Adrenal gland (tissue), 12 donors: ENCODE data around the gene SRSF9. TPM values are rescaled to one million over a fixed set of nuclear protein-coding genes. Genes with fewer than 3 reads are reported as not detected.

ENCODE experiments used
- DNase-seq, 7 donors: peaks; one replicate each; pipeline ENCODE4 v3.0.0-alpha.2; 2019 to 2020
- H3K27ac ChIP-seq, 5 donors: fragments of 200-600 bp; sonication (generic) in 4 of 5; 1 replicate in 3 of 5; 2 replicates in 2 of 5; pipeline versions ENCODE4 v1.5.1 to v1.8.0; 2016 to 2020; ENCODE audit warnings: mild to moderate bottlenecking in 1 of 5
- H3K27me3 ChIP-seq: fragments of 200-600 bp; 2 replicates; pipeline ENCODE4 v1.8.0; 2021
- H3K36me3 ChIP-seq, 2 donors: fragments of 200-600 bp; replicated peaks in 1 of 2; 1 replicate in 1 of 2; 2 replicates in 1 of 2; pipeline versions ENCODE4 v1.5.1 to v1.8.0; 2018 to 2022
- H3K4me1 ChIP-seq, 2 donors: fragments of 200-600 bp; replicated peaks in 1 of 2; 1 replicate in 1 of 2; 2 replicates in 1 of 2; pipeline versions ENCODE4 v1.5.1 to v1.8.0; 2018 to 2021
- H3K4me3 ChIP-seq, 4 donors: fragments of 200-600 bp; sonication (generic) in 3 of 4; one replicate each; pipeline ENCODE4 v1.5.1; 2016 to 2018
- H3K9me3 ChIP-seq, 3 donors: fragments of 200-600 bp; sonication (generic) in 1 of 3; replicated peaks in 1 of 3; 1 replicate in 2 of 3; 2 replicates in 1 of 3; pipeline versions ENCODE4 v1.5.1 to v1.8.0; 2016 to 2021
- CTCF ChIP-seq, 6 experiments: fragments of 450-650 bp in 4 of 6; fragments of 200-600 bp in 2 of 6; sonication (generic) in 1 of 6; IDR thresholded peaks; 1 replicate in 5 of 6; 2 replicates in 1 of 6; pipeline versions ENCODE4 v1.5.1 to v1.8.0; 2016 to 2021; ENCODE audit warnings: antibody characterized with exemption in 6 of 6, mild to moderate bottlenecking in 2 of 6, moderate library complexity in 1 of 6
- POLR2A ChIP-seq, 2 donors: fragments of 450-650 bp; IDR thresholded peaks; one replicate each; pipeline ENCODE4 v1.6.1; 2017; ENCODE audit warnings: antibody characterized with exemption in 2 of 2, mild to moderate bottlenecking in 2 of 2, moderate library complexity in 1 of 2
- WGBS, 4 donors: extraction: QIAGEN DNeasy Blood & Tissue Kit in 2 of 4; methylation state at CpG; one replicate each; pipeline versions ENCODE4 v1.1.5 to v1.1.7; 2013 to 2017; 5-methylcytosine and 5-hydroxymethylcytosine counted together
- intact Hi-C, 2 donors: fragments of 100-400 bp; cut with DNase I; formaldehyde crosslinking; loops; one replicate each; pipeline versions ENCODE4 v1.14.1 to v1.15.0; 2022 to 2023
- polyA plus RNA-seq, 3 donors: library from polyadenylated mRNA; stranded (reverse); fragments of 200-250 nt in 2 of 3; fragments of 350-450 nt in 1 of 3; fragmentation: Illumina TruSeq in 1 of 3; extraction: RNeasy Lipid Tissue Mini Kit (QIAGEN cat#74804) in 1 of 3; gene quantifications; one replicate each; pipeline ENCODE4 v1.2.3, GENCODE V29; 2013 to 2014
- total RNA-seq, 9 donors: library from RNA; depleted of rRNA in 4 of 9; stranded (reverse); fragments of >200 nt in 4 of 9; fragments of 120-200 nt in 1 of 9; fragmentation: NEBNext Ultra II Directional in 1 of 9; extraction: Animal tissue kit (Norgen Biotek cat#: 25700) in 1 of 9; gene quantifications; one replicate each; pipeline versions ENCODE4 v1.1.0 to v1.2.4, GENCODE V29; 2013 to 2023
- donor health status: healthy with polysubstance abuse.
- donor health status: Bipolar disorder and iron deficiency.
- donor health status: DM: yes; HTN: yes; CAD: no.
- donor health status: DM: no; HTN: no; CAD: no.
- donor health status: DM: no; HTN: no; CAD: no.
- donor health status: DM: yes; HTN: yes; CAD: no.

SRSF9 gene
- total and polyA plus RNA-seq, 12 donors = 55.5 to 206 (median 112) TPM

GRCh38 chr12:120432772-120433525 lies 36.6 kb downstream of the SRSF9 start:
- H3K4me3 ChIP-seq = no peak overlapping the region
- 53 to 61% (median 57%) methylated on average over 10 of the region's 10 CpGs for WGBS, 4 donors
- no peaks in the 10 kb centered on the region for H3K27me3 ChIP-seq
- no peaks in the 10 kb centered on the region for H3K36me3 ChIP-seq
- no peak overlapping the region for H3K27ac ChIP-seq
- intact Hi-C loops = no loop called here
- DNase-seq = no peak
- H3K9me3 ChIP-seq = no peaks in the 10 kb centered on the region
- TF ChIP-seq POLR2A (IDR thresholded peaks at IDR 0.05) = no peak
- H3K4me1 ChIP-seq = peaks cover 0 to 4% of the 10 kb centered on the region in 2 donors

- Histone ChIP-seq H3K4me3 (no peak overlapping the region), H3K9me3 (no peaks in the 10 kb centered on the region), H3K27ac (no peak overlapping the region), H3K27me3 (no peaks in the 10 kb centered on the region), H3K36me3 (no peaks in the 10 kb centered on the region), H3K4me1 (no peaks in the 10 kb centered on the region)
- DNase-seq = no peak
- TF ChIP-seq POLR2A (IDR thresholded peaks at IDR 0.05) = no peak
- TF ChIP-seq CTCF (IDR thresholded peaks at IDR 0.05) = no peak
- intact Hi-C loops = no loop called here
- WGBS, 4 donors = 65 to 77% (median 72%) methylated on average over 7 of the region's 7 CpGs
Observed at GRCh38 chr12:120429368-120429767, 40.2 kb downstream of the SRSF9 start.

GRCh38 chr12:120428597-120429229 lies 40.8 kb downstream of the SRSF9 start:
- H3K4me3 ChIP-seq = no peak overlapping the region
- WGBS, 4 donors = 56 to 66% (median 61%) methylated on average over 8 of the region's 8 CpGs
- TF ChIP-seq POLR2A (IDR thresholded peaks at IDR 0.05) = no peak
- TF ChIP-seq CTCF (IDR thresholded peaks at IDR 0.05) = no peak

GRCh38 chr12:120425797-120426196 lies 43.8 kb downstream of the SRSF9 start:
- no peaks in the 10 kb centered on the region for H3K4me1 ChIP-seq
- H3K4me3 ChIP-seq = no peak overlapping the region
- no peaks in the 10 kb centered on the region for H3K9me3 ChIP-seq
- TF ChIP-seq POLR2A (IDR thresholded peaks at IDR 0.05) = no peak
- TF ChIP-seq CTCF (IDR thresholded peaks at IDR 0.05) = no peak
- WGBS, 4 donors = 52 to 74% (median 61%) methylated on average over 3 of the region's 3 CpGs
- H3K36me3 ChIP-seq = no peaks in the 10 kb centered on the region
- H3K27ac ChIP-seq = no peak overlapping the region
- no peaks in the 10 kb centered on the region for H3K27me3 ChIP-seq
- DNase-seq = no peak
- intact Hi-C loops = no loop called here

More at GRCh38 chr12:120428597-120429229, 40.8 kb downstream of the SRSF9 start:
- no peak for DNase-seq
- no peaks in the 10 kb centered on the region for H3K36me3 ChIP-seq
- intact Hi-C loops = no loop called here
- H3K27ac ChIP-seq = no peak overlapping the region
- H3K4me1 ChIP-seq = no peaks in the 10 kb centered on the region
- no peaks in the 10 kb centered on the region for H3K27me3 ChIP-seq
- H3K9me3 ChIP-seq = no peaks in the 10 kb centered on the region
